ENCODE data around the gene VSTM4. TPM values are rescaled to one million over a fixed set of nuclear protein-coding genes. Genes with fewer than 3 reads are reported as not detected.
A peak's percentile ranks its signal among the peaks of the same experiment; 100 is the strongest.

Gene VSTM4
- total RNA-seq, 2 experiments from 2014 or later = 0.16 TPM; not detected in 1

GRCh38 chr10:49057231-49057880 is 58.0 kb downstream of the VSTM4 start:
- Mint-ChIP-seq H3K4me3 (no peak overlapping the region), H3K9me3 (ENCODE audit: low read depth) (peaks cover 6% of the 10 kb centered on the region), H3K27ac (no peak overlapping the region), H3K36me3 (no peaks in the 10 kb centered on the region), H3K27me3 (peaks cover 29% of the 10 kb centered on the region), H3K4me1 (peaks cover 6% of the 10 kb centered on the region)
- no peak for ATAC-seq
- no peak for DNase-seq
- CTCF ChIA-PET = no interaction called here

- peaks cover 6% of the 10 kb centered on the region for H3K4me1 Mint-ChIP-seq
- DNase-seq (no peak), ATAC-seq (no peak)
- no peak overlapping the region for H3K27ac Mint-ChIP-seq
- CTCF ChIA-PET = no interaction called here
- H3K36me3 Mint-ChIP-seq = no peaks in the 10 kb centered on the region
- H3K4me3 Mint-ChIP-seq = no peak overlapping the region
- H3K27me3 Mint-ChIP-seq = peaks cover 25% of the 10 kb centered on the region
- H3K9me3 Mint-ChIP-seq (ENCODE audit: low read depth) = peaks cover 2% of the 10 kb centered on the region
Measured at GRCh38 chr10:49056356-49056755, 59.0 kb downstream of the VSTM4 start.

- ATAC-seq (no peak), DNase-seq (no peak)
- peaks cover 24% of the 10 kb centered on the region for H3K27me3 Mint-ChIP-seq
- H3K4me3 Mint-ChIP-seq = no peak overlapping the region
- no peaks in the 10 kb centered on the region for H3K9me3 Mint-ChIP-seq (ENCODE audit: low read depth)
- no peak overlapping the region for H3K27ac Mint-ChIP-seq
- CTCF ChIA-PET = no interaction called here
- H3K36me3 Mint-ChIP-seq = no peaks in the 10 kb centered on the region
- H3K4me1 Mint-ChIP-seq = peaks cover 6% of the 10 kb centered on the region
Measured at GRCh38 chr10:49055221-49055849, 60.0 kb downstream of the VSTM4 start.

GRCh38 chr10:49054753-49055152 is 60.6 kb downstream of the VSTM4 start:
- DNase-seq = no peak
- CTCF ChIA-PET = no interaction called here
- H3K36me3 Mint-ChIP-seq = no peaks in the 10 kb centered on the region
- H3K4me3 Mint-ChIP-seq = no peak overlapping the region
- no peak overlapping the region for H3K27ac Mint-ChIP-seq
- H3K9me3 Mint-ChIP-seq (ENCODE audit: low read depth) = no peaks in the 10 kb centered on the region
- peaks cover 24% of the 10 kb centered on the region for H3K27me3 Mint-ChIP-seq
- peaks cover 6% of the 10 kb centered on the region for H3K4me1 Mint-ChIP-seq
- no peak for ATAC-seq

GRCh38 chr10:49053998-49054692 is 61.2 kb downstream of the VSTM4 start:
- CTCF ChIA-PET = no interaction called here
- H3K9me3 Mint-ChIP-seq (ENCODE audit: low read depth) = no peaks in the 10 kb centered on the region
- peaks cover 6% of the 10 kb centered on the region for H3K4me1 Mint-ChIP-seq
- H3K27me3 Mint-ChIP-seq = peaks cover 28% of the 10 kb centered on the region
- no peak for DNase-seq
- no peak for ATAC-seq
- no peak overlapping the region for H3K27ac Mint-ChIP-seq
- H3K4me3 Mint-ChIP-seq = no peak overlapping the region
- H3K36me3 Mint-ChIP-seq = no peaks in the 10 kb centered on the region

- Mint-ChIP-seq H3K9me3 (ENCODE audit: low read depth) (no peaks in the 10 kb centered on the region), H3K27me3 (peaks cover 28% of the 10 kb centered on the region), H3K36me3 (no peaks in the 10 kb centered on the region), H3K4me1 (peaks cover 6% of the 10 kb centered on the region), H3K27ac (no peak overlapping the region), H3K4me3 (no peak overlapping the region)
- ATAC-seq = no peak
- CTCF ChIA-PET = interaction anchor here (1.5 kb wide), 1 partner anchor 12 kb away, joined by 3 read pairs; no protein-coding TSS in a partner anchor
- peak; percentile 46 for DNase-seq
Measured at GRCh38 chr10:49053053-49053997, 62.0 kb downstream of the VSTM4 start.

GRCh38 chr10:49052069-49052468 is 63.3 kb downstream of the VSTM4 start:
- H3K27ac Mint-ChIP-seq = no peak overlapping the region
- H3K9me3 Mint-ChIP-seq (ENCODE audit: low read depth) = no peaks in the 10 kb centered on the region
- no peak overlapping the region for H3K4me3 Mint-ChIP-seq
- H3K36me3 Mint-ChIP-seq = no peaks in the 10 kb centered on the region
- no peak for DNase-seq
- no peak for ATAC-seq
- CTCF ChIA-PET = interaction anchor here (1.5 kb wide), 1 partner anchor 11 kb away, joined by 3 read pairs; no protein-coding TSS in a partner anchor
- peaks cover 6% of the 10 kb centered on the region for H3K4me1 Mint-ChIP-seq
- peaks cover 28% of the 10 kb centered on the region for H3K27me3 Mint-ChIP-seq

GRCh38 chr10:49050906-49051305 is 64.4 kb downstream of the VSTM4 start:
- ATAC-seq = no peak
- CTCF ChIA-PET = no interaction called here
- no peaks in the 10 kb centered on the region for H3K36me3 Mint-ChIP-seq

GRCh38 chr10:49050366-49050765 is 65.0 kb downstream of the VSTM4 start:
- DNase-seq (no peak), ATAC-seq (no peak)
- Mint-ChIP-seq H3K27ac (no peak overlapping the region), H3K4me1 (peaks cover 6% of the 10 kb centered on the region), H3K27me3 (peaks cover 34% of the 10 kb centered on the region), H3K36me3 (no peaks in the 10 kb centered on the region), H3K9me3 (ENCODE audit: low read depth) (no peaks in the 10 kb centered on the region), H3K4me3 (no peak overlapping the region)
- CTCF ChIA-PET = no interaction called here

More at GRCh38 chr10:49050906-49051305, 64.4 kb downstream of the VSTM4 start:
- H3K4me3 Mint-ChIP-seq = no peak overlapping the region
- H3K27ac Mint-ChIP-seq = no peak overlapping the region
- peaks cover 6% of the 10 kb centered on the region for H3K4me1 Mint-ChIP-seq
- no peaks in the 10 kb centered on the region for H3K9me3 Mint-ChIP-seq (ENCODE audit: low read depth)
- no peak for DNase-seq
- H3K27me3 Mint-ChIP-seq = peaks cover 30% of the 10 kb centered on the region

- no peaks in the 10 kb centered on the region for H3K9me3 Mint-ChIP-seq (ENCODE audit: low read depth)
- CTCF ChIA-PET = no interaction called here
- no peaks in the 10 kb centered on the region for H3K36me3 Mint-ChIP-seq
- no peak for DNase-seq
- ATAC-seq = no peak
- H3K4me1 Mint-ChIP-seq = peaks cover 6% of the 10 kb centered on the region
- no peak overlapping the region for H3K27ac Mint-ChIP-seq
- H3K4me3 Mint-ChIP-seq = no peak overlapping the region
- peaks cover 31% of the 10 kb centered on the region for H3K27me3 Mint-ChIP-seq
Measured at GRCh38 chr10:49049660-49050059, 65.7 kb downstream of the VSTM4 start.

- H3K27ac Mint-ChIP-seq = no peak overlapping the region
- H3K27me3 Mint-ChIP-seq = peaks cover 35% of the 10 kb centered on the region
- H3K9me3 Mint-ChIP-seq (ENCODE audit: low read depth) = no peaks in the 10 kb centered on the region
- no peak overlapping the region for H3K4me3 Mint-ChIP-seq
- CTCF ChIA-PET = no interaction called here
- H3K4me1 Mint-ChIP-seq = no peaks in the 10 kb centered on the region
- no peaks in the 10 kb centered on the region for H3K36me3 Mint-ChIP-seq
- DNase-seq (no peak), ATAC-seq (no peak)
Measured at GRCh38 chr10:49047128-49047639, 68.1 kb downstream of the VSTM4 start.

GRCh38 chr10:49044293-49045193 is 70.8 kb downstream of the VSTM4 start:
- Mint-ChIP-seq H3K4me3 (no peak overlapping the region), H3K4me1 (no peaks in the 10 kb centered on the region), H3K27ac (no peak overlapping the region), H3K9me3 (ENCODE audit: low read depth) (no peaks in the 10 kb centered on the region), H3K36me3 (no peaks in the 10 kb centered on the region), H3K27me3 (peaks cover 24% of the 10 kb centered on the region)
- CTCF ChIA-PET = no interaction called here
- DNase-seq = no peak
- no peak for ATAC-seq

Data from activated CD8-positive, alpha-beta memory T cell treated with anti-CD3 and anti-CD28 coated beads, Interleukin-2, amount 10 ng/mL, durations not matched to agents 7 days and 5 days (primary cell).